IPS-18a (cell line): Measurements from ENCODE around the gene NPW.

Experiments used
- H3K27ac ChIP-seq: one replicate; pipeline ENCODE4 v1.5.1; 2013; ENCODE audit warnings: low read length
- H3K27me3 ChIP-seq: one replicate; pipeline ENCODE4 v1.6.1; 2013; ENCODE audit warnings: mild to moderate bottlenecking, low read length; ENCODE audit not compliant: control insufficient read depth, insufficient read depth
- H3K36me3 ChIP-seq: one replicate; pipeline ENCODE4 v1.6.1; 2013; ENCODE audit warnings: low read depth, low read length; ENCODE audit not compliant: control insufficient read depth
- H3K4me1 ChIP-seq: one replicate; pipeline ENCODE4 v1.6.1; 2013; ENCODE audit warnings: low read depth, low read length; ENCODE audit not compliant: control insufficient read depth
- H3K4me3 ChIP-seq: one replicate; pipeline ENCODE4 v1.5.1; 2013; ENCODE audit warnings: low read length
- H3K9ac ChIP-seq: one replicate; pipeline ENCODE4 v1.6.1; 2013; ENCODE audit warnings: mild to moderate bottlenecking, low read length, moderate library complexity
- H3K9me3 ChIP-seq: one replicate; pipeline ENCODE4 v1.6.1; 2013; ENCODE audit warnings: low read depth, low read length; ENCODE audit not compliant: control insufficient read depth

NPW gene

GRCh38 chr16:2019921-2020831, 591 bp downstream of the NPW start:
- peak overlapping the region; percentile 53 for H3K4me3 ChIP-seq
- no peak overlapping the region for H3K27ac ChIP-seq
- no peaks in the 10 kb centered on the region for H3K9me3 ChIP-seq
- no peaks in the 10 kb centered on the region for H3K36me3 ChIP-seq
- H3K4me1 ChIP-seq = no peaks in the 10 kb centered on the region
- H3K9ac ChIP-seq = no peak overlapping the region
- peaks cover 48% of the 10 kb centered on the region for H3K27me3 ChIP-seq

DNA sequence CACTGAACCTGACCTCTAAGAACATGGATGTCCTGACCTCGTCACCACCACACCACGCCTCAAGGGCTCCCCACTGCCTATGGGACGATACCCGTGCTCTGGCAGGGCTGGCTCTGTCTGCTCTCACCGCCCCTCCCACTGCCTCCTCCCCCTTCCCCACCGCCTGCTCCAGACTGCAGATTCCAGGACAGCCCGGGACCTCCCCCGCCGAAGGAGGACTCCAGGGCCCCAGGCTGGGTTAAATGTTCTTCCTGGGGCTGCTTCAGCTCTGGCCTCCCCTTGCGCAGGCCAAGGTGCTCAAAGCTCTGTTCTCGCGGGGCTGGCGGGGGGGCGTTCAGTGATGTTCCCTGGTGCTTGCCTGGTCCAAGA, 3.1 kb downstream of the NPW start:
- Histone ChIP-seq H3K4me3 (peak overlapping the region; percentile 61), H3K4me1 (no peaks in the 10 kb centered on the region), H3K9me3 (no peaks in the 10 kb centered on the region), H3K27ac (no peak overlapping the region), H3K27me3 (peaks cover 69% of the 10 kb centered on the region), H3K9ac (no peak overlapping the region), H3K36me3 (no peaks in the 10 kb centered on the region)

DNA sequence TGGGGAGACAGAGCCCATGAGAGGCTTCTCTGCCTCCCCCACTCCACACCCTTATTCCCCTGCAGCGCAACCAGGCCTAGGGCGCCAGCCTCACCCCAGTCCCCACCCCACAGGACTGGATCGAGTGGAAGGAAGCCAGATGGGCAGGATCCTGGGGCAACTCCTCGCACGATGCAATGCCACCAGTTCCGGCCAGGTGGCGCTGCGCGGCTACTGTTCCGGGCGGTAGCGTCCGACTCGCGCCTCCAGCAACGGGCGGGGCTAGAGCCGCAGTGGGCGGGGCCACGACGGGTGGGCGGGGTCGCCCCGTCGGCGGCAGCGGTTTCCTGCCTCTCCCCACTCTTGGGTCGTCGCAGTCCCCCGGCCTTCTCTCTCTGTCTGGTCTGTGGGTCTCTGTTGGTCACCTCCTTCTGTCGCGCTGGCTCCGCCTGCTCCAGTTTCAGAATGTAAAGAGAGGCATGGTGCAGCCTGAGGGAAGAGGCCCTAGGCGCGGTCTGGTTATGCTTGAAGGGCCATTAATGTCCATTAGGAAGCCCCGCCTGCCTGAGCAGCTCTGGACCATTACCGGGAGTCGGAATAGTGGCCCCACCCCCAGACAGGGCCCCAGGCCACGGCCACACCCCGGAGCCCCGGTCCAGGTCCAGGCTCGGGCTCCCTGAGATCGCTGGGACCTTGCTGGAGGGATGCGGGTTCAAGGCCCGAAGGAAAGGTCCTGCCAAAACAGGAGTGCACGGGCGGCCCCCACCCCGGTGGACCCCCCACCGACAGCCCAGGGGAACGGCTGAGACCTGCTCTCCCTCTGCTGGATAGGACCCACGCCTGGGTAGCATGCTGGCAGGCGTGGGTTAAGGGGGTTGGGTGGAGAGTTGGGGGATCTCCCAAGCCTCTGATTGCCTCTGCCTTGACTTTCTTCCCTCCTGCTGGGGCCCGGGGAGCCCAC, 3.8 kb downstream of the NPW start:
- H3K27ac ChIP-seq = no peak overlapping the region
- H3K9me3 ChIP-seq = no peaks in the 10 kb centered on the region
- peak overlapping the region; percentile 61 for H3K4me3 ChIP-seq
- no peaks in the 10 kb centered on the region for H3K36me3 ChIP-seq
- peaks cover 75% of the 10 kb centered on the region for H3K27me3 ChIP-seq
- no peak overlapping the region for H3K9ac ChIP-seq
- H3K4me1 ChIP-seq = no peaks in the 10 kb centered on the region

GRCh38 chr16:2024032-2024420, 4.4 kb downstream of the NPW start:
- H3K4me3 ChIP-seq = no peak overlapping the region
- no peak overlapping the region for H3K27ac ChIP-seq
- no peaks in the 10 kb centered on the region for H3K9me3 ChIP-seq
- H3K4me1 ChIP-seq = no peaks in the 10 kb centered on the region
- no peaks in the 10 kb centered on the region for H3K36me3 ChIP-seq
- H3K27me3 ChIP-seq = peaks cover 74% of the 10 kb centered on the region
- no peak overlapping the region for H3K9ac ChIP-seq

- H3K4me1 ChIP-seq = no peaks in the 10 kb centered on the region
- no peaks in the 10 kb centered on the region for H3K9me3 ChIP-seq
- peaks cover 62% of the 10 kb centered on the region for H3K27me3 ChIP-seq
- H3K4me3 ChIP-seq = no peak overlapping the region
- H3K36me3 ChIP-seq = no peaks in the 10 kb centered on the region
- no peak overlapping the region for H3K9ac ChIP-seq
- H3K27ac ChIP-seq = no peak overlapping the region
Measured at GRCh38 chr16:2025251-2025650, 5.7 kb downstream of the NPW start.

DNA sequence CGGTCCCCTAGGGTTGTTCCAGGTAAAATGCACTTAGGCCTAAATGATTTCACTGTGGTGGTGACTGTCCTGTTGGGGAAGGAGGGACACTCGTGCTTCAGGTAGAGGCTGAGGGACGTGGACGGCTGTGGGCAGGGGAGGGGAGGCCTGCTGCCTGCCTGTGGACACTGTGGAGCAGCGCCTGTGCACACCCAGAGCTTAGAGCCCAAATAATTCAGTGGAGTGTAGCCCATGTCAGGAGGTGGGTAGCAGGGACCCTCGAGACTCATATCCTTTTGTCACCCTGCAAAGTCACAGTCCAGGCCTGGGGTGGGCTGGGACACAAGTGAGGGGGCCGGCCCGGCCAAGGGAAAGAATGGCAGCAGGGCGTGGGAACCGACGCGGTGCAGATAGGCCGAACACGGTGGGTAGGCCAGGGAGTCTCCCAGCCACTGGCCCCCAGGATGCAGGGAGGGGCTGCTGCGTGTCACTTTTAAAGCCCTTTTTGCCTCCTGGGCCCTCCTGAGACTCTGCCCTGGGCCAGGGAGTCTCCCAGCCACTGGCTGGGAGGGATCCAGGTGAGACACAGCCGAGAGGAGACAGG, 6.4 kb downstream of the NPW start:
- Histone ChIP-seq H3K27me3 (peaks cover 54% of the 10 kb centered on the region), H3K27ac (no peak overlapping the region), H3K9ac (no peak overlapping the region), H3K4me1 (no peaks in the 10 kb centered on the region), H3K36me3 (no peaks in the 10 kb centered on the region), H3K9me3 (no peaks in the 10 kb centered on the region), H3K4me3 (no peak overlapping the region)

GRCh38 chr16:2026461-2027023, 7.0 kb downstream of the NPW start, which contains the start of gene NHERF2:
NHERF2 (plus strand) TSS chr16:2026902; CDS start chr16:2027006, 104 bp downstream.
- no peak within 1 kb of the TSS for H3K9ac ChIP-seq
- H3K27ac ChIP-seq = no peak within 1 kb of the TSS
- H3K36me3 ChIP-seq = no peaks in the 10 kb centered on the region
- peaks cover 49% of the 10 kb centered on the region for H3K27me3 ChIP-seq
- H3K4me1 ChIP-seq = no peaks in the 10 kb centered on the region
- peak within 1 kb of the TSS; percentile 53 for H3K4me3 ChIP-seq
- H3K9me3 ChIP-seq = no peaks in the 10 kb centered on the region

- Histone ChIP-seq H3K4me1 (no peaks in the 10 kb centered on the region), H3K36me3 (no peaks in the 10 kb centered on the region), H3K27me3 (peaks cover 41% of the 10 kb centered on the region), H3K9me3 (no peaks in the 10 kb centered on the region), H3K27ac (no peak overlapping the region), H3K4me3 (peak overlapping the region; percentile 53), H3K9ac (no peak overlapping the region)
Measured at GRCh38 chr16:2027024-2028010, 7.7 kb downstream of the NPW start.

GRCh38 chr16:2028146-2028545, 8.6 kb downstream of the NPW start:
- Histone ChIP-seq H3K9me3 (no peaks in the 10 kb centered on the region), H3K27me3 (peaks cover 38% of the 10 kb centered on the region), H3K4me3 (no peak overlapping the region), H3K4me1 (no peaks in the 10 kb centered on the region), H3K27ac (no peak overlapping the region), H3K36me3 (no peaks in the 10 kb centered on the region), H3K9ac (no peak overlapping the region)

DNA sequence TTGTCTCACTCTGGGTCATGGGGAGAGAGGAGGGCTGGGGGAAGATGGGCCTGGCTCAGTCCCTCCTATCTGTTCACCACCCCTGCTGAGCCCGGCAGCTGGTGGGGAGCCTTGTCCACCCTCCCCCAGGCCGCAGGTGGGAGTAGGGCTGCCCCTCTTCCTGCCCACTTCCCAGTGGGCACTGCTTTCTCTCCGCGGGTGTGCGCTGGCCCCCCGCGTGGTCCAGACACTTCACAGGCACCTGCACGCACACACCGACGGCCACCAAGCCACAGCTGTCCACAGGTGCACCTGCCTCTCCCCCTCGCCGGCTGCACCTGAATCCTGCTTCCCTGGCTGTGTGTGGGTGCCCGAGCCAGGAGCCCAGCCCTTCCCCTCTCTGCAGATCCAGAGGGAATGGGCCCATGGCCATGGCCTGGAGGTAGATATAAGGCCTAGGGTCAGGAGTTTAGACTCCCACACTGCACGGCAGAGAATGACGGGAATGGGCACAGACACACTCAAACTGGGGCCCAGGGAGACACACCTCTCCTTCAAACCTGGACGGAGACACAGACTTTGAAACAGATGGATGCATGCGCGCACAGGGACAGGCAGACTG, 9.1 kb downstream of the NPW start:
- H3K9me3 ChIP-seq = no peaks in the 10 kb centered on the region
- H3K27ac ChIP-seq = no peak overlapping the region
- H3K36me3 ChIP-seq = no peaks in the 10 kb centered on the region
- no peak overlapping the region for H3K9ac ChIP-seq
- H3K4me1 ChIP-seq = no peaks in the 10 kb centered on the region
- H3K27me3 ChIP-seq = peaks cover 38% of the 10 kb centered on the region
- no peak overlapping the region for H3K4me3 ChIP-seq
